ENCODE results near the gene NGDN.

- peak in 1 of 2 donors; percentile 71 for TF ChIP-seq POLR2A (IDR thresholded peaks at IDR 0.05)
- no peak for TF ChIP-seq CTCF (IDR thresholded peaks at IDR 0.05)
Observed at GRCh38 chr14:23435543-23436326, 33.8 kb upstream of the NGDN start, which contains the start of gene MYH7.

All from heart left ventricle (tissue), 13 donors.